AG04449 (cell line): ENCODE results near the gene RSAD1.

ENCODE experiments used
- CTCF ChIA-PET: fragments of 350-600 bp; formaldehyde crosslinking; extraction: SDS; loops from one replicate; lab custom pipeline; 2021; ENCODE audit warnings: antibody characterized with exemption; lab: Yijun Ruan, JAX
- POLR2A ChIA-PET: fragments of 400-600, 350-600 bp; formaldehyde crosslinking; extraction: SDS; loops from one replicate; lab custom pipeline; 2020; ENCODE audit warnings: antibody characterized with exemption, inconsistent platforms; lab: Yijun Ruan, JAX
- DNase-seq: peaks from one replicate; pipeline ENCODE4 v3.0.0-alpha.2; 2010; ENCODE audit warnings: low read depth, low spot score
- H3K4me3 ChIP-seq: 2 replicates; pipeline ENCODE4 v1.5.1; 2011; ENCODE audit warnings: low read depth, mild to moderate bottlenecking, control low read depth, low read length
- CTCF ChIP-seq: IDR thresholded peaks from one replicate; pipeline ENCODE4 v1.5.1; 2011; ENCODE audit warnings: mild to moderate bottlenecking, moderate library complexity, low read length, control low read depth, inconsistent platforms; ENCODE audit not compliant: insufficient read depth; ENCODE audit errors: missing control alignments

Gene RSAD1

GRCh38 chr17:50507871-50508572 is 29.4 kb downstream of the RSAD1 start, which contains the start of gene MYCBPAP:
MYCBPAP (plus strand) TSS chr17:50508439; CDS start chr17:50508675, 236 bp downstream.
- CTCF ChIA-PET: interaction anchor here (1.2 to 2.3 kb wide), 2 partner anchors 14 to 18 kb away, joined by 4 to 5 read pairs; no protein-coding TSS in a partner anchor
- TF ChIP-seq CTCF: peak; percentile 16
- POLR2A ChIA-PET: no interaction called here
- peak within 1 kb of the TSS; percentile 50 for H3K4me3 ChIP-seq
- no peak for DNase-seq

GRCh38 chr17:50508573-50509460 is 30.2 kb downstream of the RSAD1 start:
- TF ChIP-seq CTCF: no peak
- DNase-seq: no peak
- peak overlapping the region; percentile 50 for H3K4me3 ChIP-seq
- POLR2A ChIA-PET: no interaction called here
- CTCF ChIA-PET: interaction anchor here (0.7 to 1.3 kb wide), 3 partner anchors 8 to 33 kb away, joined by 3 to 6 read pairs (median 3); no protein-coding TSS in a partner anchor

- H3K4me3 ChIP-seq: no peak overlapping the region
- no peak for DNase-seq
- POLR2A ChIA-PET: interaction anchor here (1.0 kb wide), 1 partner anchor 114 kb away, joined by 3 read pairs; the partner anchor contains the start of gene LRRC59
- TF ChIP-seq CTCF: no peak
- CTCF ChIA-PET: interaction anchor here (1.0 to 3.1 kb wide), 2 partner anchors 10 kb away, joined by 3 to 16 read pairs; no protein-coding TSS in a partner anchor
Observed at GRCh38 chr17:50511058-50511457, 32.4 kb downstream of the RSAD1 start.

GRCh38 chr17:50513495-50513894 is 34.8 kb downstream of the RSAD1 start:
- H3K4me3 ChIP-seq: no peak overlapping the region
- no peak for DNase-seq
- ChIA-PET CTCF (interaction anchor here (3.1 kb wide), 1 partner anchor 12 kb away, joined by 16 read pairs; no protein-coding TSS in a partner anchor), POLR2A (no interaction called here)
- TF ChIP-seq CTCF: no peak

- no peak for TF ChIP-seq CTCF
- ChIA-PET CTCF (interaction anchor here (1.4 to 3.1 kb wide), 2 partner anchors 11 to 18 kb away, joined by 4 to 25 read pairs; partner anchors contain the start of gene EPN3), POLR2A (no interaction called here)
- DNase-seq: no peak
- no peak overlapping the region for H3K4me3 ChIP-seq
Observed at GRCh38 chr17:50514388-50514787, 35.7 kb downstream of the RSAD1 start.
